ENCODE measurements around the gene CADM2. TPM values are rescaled to one million over a fixed set of nuclear protein-coding genes. Genes with fewer than 3 reads are reported as not detected.

CADM2 gene
- total and polyA plus RNA-seq, 9 donors: 1.8 to 4.5 (median 3.5) TPM

- no peaks in the 10 kb centered on the region for H3K9me3 ChIP-seq (replicated peaks; ENCODE audit: control insufficient read depth, low read depth, low read length)
- H3K27me3 ChIP-seq (ENCODE audit: control insufficient read depth, insufficient read depth, low read length): no peaks in the 10 kb centered on the region
- no peak overlapping the region for H3K27ac ChIP-seq (ENCODE audit: low read length)
- H3K4me1 ChIP-seq (ENCODE audit: control insufficient read depth, insufficient read depth, low read length): no peaks in the 10 kb centered on the region
- H3K4me3 ChIP-seq (ENCODE audit: low read length): no peak overlapping the region
- no peak for DNase-seq
- no peaks in the 10 kb centered on the region for H3K36me3 ChIP-seq (ENCODE audit: control insufficient read depth, insufficient read depth, low read length)
Measured at GRCh38 chr3:85516146-85516545, 557.4 kb downstream of the CADM2 start.

- Histone ChIP-seq H3K4me1 (ENCODE audit: control insufficient read depth, insufficient read depth, low read length) (no peaks in the 10 kb centered on the region), H3K27ac (ENCODE audit: low read length) (no peak overlapping the region), H3K36me3 (ENCODE audit: control insufficient read depth, insufficient read depth, low read length) (no peaks in the 10 kb centered on the region), H3K9me3 (replicated peaks; ENCODE audit: control insufficient read depth, low read depth, low read length) (no peaks in the 10 kb centered on the region), H3K27me3 (ENCODE audit: control insufficient read depth, insufficient read depth, low read length) (no peaks in the 10 kb centered on the region), H3K4me3 (ENCODE audit: low read length) (no peak overlapping the region)
- no CpG with 5 or more reads among the region's 1 CpG for WGBS (ENCODE audit: insufficient coverage)
- no peak for DNase-seq
Measured at GRCh38 chr3:85524104-85524503, 565.3 kb downstream of the CADM2 start.

- no peaks in the 10 kb centered on the region for H3K9me3 ChIP-seq (replicated peaks; ENCODE audit: control insufficient read depth, low read depth, low read length)
- no peak overlapping the region for H3K27ac ChIP-seq (ENCODE audit: low read length)
- no peaks in the 10 kb centered on the region for H3K27me3 ChIP-seq (ENCODE audit: control insufficient read depth, insufficient read depth, low read length)
- no peaks in the 10 kb centered on the region for H3K4me1 ChIP-seq (ENCODE audit: control insufficient read depth, insufficient read depth, low read length)
- DNase-seq: peak; percentile 9
- H3K4me3 ChIP-seq (ENCODE audit: low read length): no peak overlapping the region
- H3K36me3 ChIP-seq (ENCODE audit: control insufficient read depth, insufficient read depth, low read length): no peaks in the 10 kb centered on the region
- no CpG with 5 or more reads among the region's 1 CpG for WGBS (ENCODE audit: insufficient coverage)
Measured at GRCh38 chr3:85525264-85525663, 566.5 kb downstream of the CADM2 start.

GRCh38 chr3:85533586-85533985 is 574.8 kb downstream of the CADM2 start:
- Histone ChIP-seq H3K4me3 (ENCODE audit: low read length) (no peak overlapping the region), H3K9me3 (replicated peaks; ENCODE audit: control insufficient read depth, low read depth, low read length) (no peaks in the 10 kb centered on the region), H3K27ac (ENCODE audit: low read length) (no peak overlapping the region), H3K36me3 (ENCODE audit: control insufficient read depth, insufficient read depth, low read length) (no peaks in the 10 kb centered on the region), H3K27me3 (ENCODE audit: control insufficient read depth, insufficient read depth, low read length) (no peaks in the 10 kb centered on the region), H3K4me1 (ENCODE audit: control insufficient read depth, insufficient read depth, low read length) (no peaks in the 10 kb centered on the region)
- 80% methylated on average over 1 of the region's 2 CpGs for WGBS (ENCODE audit: insufficient coverage)
- DNase-seq: no peak

GRCh38 chr3:85535517-85535916 is 576.7 kb downstream of the CADM2 start:
- H3K27me3 ChIP-seq (ENCODE audit: control insufficient read depth, insufficient read depth, low read length): no peaks in the 10 kb centered on the region
- H3K36me3 ChIP-seq (ENCODE audit: control insufficient read depth, insufficient read depth, low read length): no peaks in the 10 kb centered on the region
- H3K27ac ChIP-seq (ENCODE audit: low read length): no peak overlapping the region
- H3K4me3 ChIP-seq (ENCODE audit: low read length): no peak overlapping the region
- no peaks in the 10 kb centered on the region for H3K9me3 ChIP-seq (replicated peaks; ENCODE audit: control insufficient read depth, low read depth, low read length)
- 71% methylated on average over 2 of the region's 2 CpGs for WGBS (ENCODE audit: insufficient coverage)
- peak; percentile 3 for DNase-seq
- H3K4me1 ChIP-seq (ENCODE audit: control insufficient read depth, insufficient read depth, low read length): no peaks in the 10 kb centered on the region

GRCh38 chr3:85539232-85539631 is 580.4 kb downstream of the CADM2 start:
- H3K27me3 ChIP-seq (ENCODE audit: control insufficient read depth, insufficient read depth, low read length): no peaks in the 10 kb centered on the region
- no peak overlapping the region for H3K4me3 ChIP-seq (ENCODE audit: low read length)
- no peaks in the 10 kb centered on the region for H3K4me1 ChIP-seq (ENCODE audit: control insufficient read depth, insufficient read depth, low read length)
- DNase-seq: no peak
- H3K9me3 ChIP-seq (replicated peaks; ENCODE audit: control insufficient read depth, low read depth, low read length): no peaks in the 10 kb centered on the region
- 100% methylated on average over 1 of the region's 1 CpG for WGBS (ENCODE audit: insufficient coverage)
- H3K27ac ChIP-seq (ENCODE audit: low read length): no peak overlapping the region
- no peaks in the 10 kb centered on the region for H3K36me3 ChIP-seq (ENCODE audit: control insufficient read depth, insufficient read depth, low read length)

GRCh38 chr3:85554153-85554552 is 595.4 kb downstream of the CADM2 start:
- no peak for DNase-seq
- Histone ChIP-seq H3K36me3 (ENCODE audit: control insufficient read depth, insufficient read depth, low read length) (no peaks in the 10 kb centered on the region), H3K27ac (ENCODE audit: low read length) (no peak overlapping the region), H3K4me3 (ENCODE audit: low read length) (no peak overlapping the region), H3K27me3 (ENCODE audit: control insufficient read depth, insufficient read depth, low read length) (no peaks in the 10 kb centered on the region), H3K4me1 (ENCODE audit: control insufficient read depth, insufficient read depth, low read length) (no peaks in the 10 kb centered on the region), H3K9me3 (replicated peaks; ENCODE audit: control insufficient read depth, low read depth, low read length) (no peaks in the 10 kb centered on the region)
- WGBS (ENCODE audit: insufficient coverage): 64% methylated on average over 7 of the region's 10 CpGs

- Histone ChIP-seq H3K27me3 (ENCODE audit: control insufficient read depth, insufficient read depth, low read length) (no peaks in the 10 kb centered on the region), H3K9me3 (replicated peaks; ENCODE audit: control insufficient read depth, low read depth, low read length) (no peaks in the 10 kb centered on the region), H3K36me3 (ENCODE audit: control insufficient read depth, insufficient read depth, low read length) (no peaks in the 10 kb centered on the region), H3K27ac (ENCODE audit: low read length) (no peak overlapping the region), H3K4me3 (ENCODE audit: low read length) (no peak overlapping the region), H3K4me1 (ENCODE audit: control insufficient read depth, insufficient read depth, low read length) (no peaks in the 10 kb centered on the region)
- peak; percentile 83 for DNase-seq
- WGBS (ENCODE audit: insufficient coverage): 56% methylated on average over 3 of the region's 7 CpGs
Measured at GRCh38 chr3:85560088-85560785, 601.4 kb downstream of the CADM2 start.

GRCh38 chr3:85567071-85567676 is 608.4 kb downstream of the CADM2 start:
- Histone ChIP-seq H3K27me3 (ENCODE audit: control insufficient read depth, insufficient read depth, low read length) (no peaks in the 10 kb centered on the region), H3K9me3 (replicated peaks; ENCODE audit: control insufficient read depth, low read depth, low read length) (no peaks in the 10 kb centered on the region), H3K27ac (ENCODE audit: low read length) (no peak overlapping the region), H3K4me1 (ENCODE audit: control insufficient read depth, insufficient read depth, low read length) (no peaks in the 10 kb centered on the region), H3K36me3 (ENCODE audit: control insufficient read depth, insufficient read depth, low read length) (no peaks in the 10 kb centered on the region), H3K4me3 (ENCODE audit: low read length) (no peak overlapping the region)
- peak; percentile 61 for DNase-seq
- WGBS (ENCODE audit: insufficient coverage): no CpG with 5 or more reads among the region's 5 CpGs

GRCh38 chr3:85570819-85571218 is 612.0 kb downstream of the CADM2 start:
- Histone ChIP-seq H3K36me3 (ENCODE audit: control insufficient read depth, insufficient read depth, low read length) (no peaks in the 10 kb centered on the region), H3K4me3 (ENCODE audit: low read length) (no peak overlapping the region), H3K4me1 (ENCODE audit: control insufficient read depth, insufficient read depth, low read length) (no peaks in the 10 kb centered on the region), H3K27ac (ENCODE audit: low read length) (no peak overlapping the region), H3K27me3 (ENCODE audit: control insufficient read depth, insufficient read depth, low read length) (no peaks in the 10 kb centered on the region), H3K9me3 (replicated peaks; ENCODE audit: control insufficient read depth, low read depth, low read length) (no peaks in the 10 kb centered on the region)
- DNase-seq: no peak
- no CpG with 5 or more reads among the region's 3 CpGs for WGBS (ENCODE audit: insufficient coverage)

Measured in muscle of leg (tissue), 11 donors.